HG03139 (cell line): Measurements from ENCODE around the gene NKX2-4.

ENCODE experiments used
- ATAC-seq: cut with Tn5 transposase; IDR thresholded peaks from one replicate; pipeline ENCODE4 v1.9.1; 2021; ENCODE audit not compliant: unreplicated experiment

Gene NKX2-4

GRCh38 chr20:21364413-21364812 lies 32.9 kb downstream of the NKX2-4 start:
- no peak for ATAC-seq

GRCh38 chr20:21361266-21361665 lies 36.1 kb downstream of the NKX2-4 start:
- no peak for ATAC-seq

GRCh38 chr20:21360705-21361104 lies 36.6 kb downstream of the NKX2-4 start:
- no peak for ATAC-seq

GRCh38 chr20:21358737-21359136 lies 38.6 kb downstream of the NKX2-4 start:
- no peak for ATAC-seq

GRCh38 chr20:21357844-21358243 lies 39.5 kb downstream of the NKX2-4 start:
- no peak for ATAC-seq

- ATAC-seq, result no peak
Measured at GRCh38 chr20:21356386-21356785, 40.9 kb downstream of the NKX2-4 start.

- ATAC-seq, result no peak
Measured at GRCh38 chr20:21355981-21356380, 41.3 kb downstream of the NKX2-4 start.

- no peak for ATAC-seq
Measured at GRCh38 chr20:21353236-21353635, 44.1 kb downstream of the NKX2-4 start.

- ATAC-seq, result no peak
Measured at GRCh38 chr20:21352703-21353102, 44.6 kb downstream of the NKX2-4 start.
